ENCODE data around the gene PTPRG. TPM values are rescaled to one million over a fixed set of nuclear protein-coding genes. Genes with fewer than 3 reads are reported as not detected.
A peak's percentile ranks its signal among the peaks of the same experiment; 100 is the strongest.

Gene PTPRG
- total and polyA plus RNA-seq, 2 experiments from 2014 or later, result 24.4 to 131 TPM

- no peaks in the 10 kb centered on the region for H3K9me2 ChIP-seq (ENCODE audit: insufficient read depth)
- H3K4me1 Mint-ChIP-seq, result peaks cover 54% of the 10 kb centered on the region
- H3K4me2 ChIP-seq, result 0 out of 2 replicates have a peak overlapping the region, but pooled peaks have one; percentile 35
- no peak overlapping the region for H3K4me3 ChIP-seq
- peaks cover 42% of the 10 kb centered on the region for H3K4me1 ChIP-seq (ENCODE audit: insufficient read depth)
- no peak overlapping the region for H2AFZ ChIP-seq
- no peak for ATAC-seq
- TF ChIP-seq EZH2phosphoT487 (IDR thresholded peaks at IDR 0.05; ENCODE audit: unreplicated experiment) (no peak), CTCF (conservative IDR thresholded peaks at IDR 0.05; ENCODE audit: low read depth in 2 of 2) (no peak), ETS1 (IDR thresholded peaks at IDR 0.05) (no peak)
- no peaks in the 10 kb centered on the region for H3K36me3 ChIP-seq (ENCODE audit: insufficient read depth)
- no peak overlapping the region for H3K27ac ChIP-seq (ENCODE audit: low read depth)
- H3K4me3 Mint-ChIP-seq, result no peak overlapping the region
- H3K27ac Mint-ChIP-seq, result no peak overlapping the region
- DNase-seq (ENCODE audit: low spot score), result no peak
- H3K27me3 ChIP-seq (ENCODE audit: insufficient read depth), result no peaks in the 10 kb centered on the region
- H3K27me3 Mint-ChIP-seq (ENCODE audit: insufficient read depth, low read depth, poor library complexity), result peaks cover 3% of the 10 kb centered on the region
- H3K79me2 ChIP-seq (replicated peaks; ENCODE audit: insufficient read depth), result peaks cover 96% of the 10 kb centered on the region
- no peaks in the 10 kb centered on the region for H3K9me3 Mint-ChIP-seq
- H3K36me3 Mint-ChIP-seq (ENCODE audit: low read depth), result peaks cover 4% of the 10 kb centered on the region; the same call in 1 of the 3 replicates
- peaks cover 9% of the 10 kb centered on the region for H4K20me1 ChIP-seq (replicated peaks; ENCODE audit: insufficient read depth)
- H3F3A ChIP-seq (replicated peaks; ENCODE audit: low read depth), result no peaks in the 10 kb centered on the region
Measured at GRCh38 chr3:61776390-61776789, 215.0 kb downstream of the PTPRG start.

GRCh38 chr3:61777483-61777882 is 216.1 kb downstream of the PTPRG start:
- Histone ChIP-seq H3K9me2 (ENCODE audit: insufficient read depth) (no peaks in the 10 kb centered on the region), H3F3A (replicated peaks; ENCODE audit: low read depth) (no peaks in the 10 kb centered on the region), H3K27me3 (ENCODE audit: insufficient read depth) (no peaks in the 10 kb centered on the region), H4K20me1 (replicated peaks; ENCODE audit: insufficient read depth) (peaks cover 11% of the 10 kb centered on the region), H3K4me1 (ENCODE audit: insufficient read depth) (peaks cover 38% of the 10 kb centered on the region), H3K27ac (ENCODE audit: low read depth) (no peak overlapping the region), H3K36me3 (ENCODE audit: insufficient read depth) (no peaks in the 10 kb centered on the region), H3K79me2 (replicated peaks; ENCODE audit: insufficient read depth) (peaks cover 96% of the 10 kb centered on the region), H3K4me2 (no peak overlapping the region), H3K4me3 (no peak overlapping the region), H2AFZ (no peak overlapping the region)
- H3K36me3 Mint-ChIP-seq (ENCODE audit: low read depth), result peaks cover 4% of the 10 kb centered on the region; the same call in 1 of the 3 replicates
- peak overlapping the region; percentile 26 for H3K27ac Mint-ChIP-seq
- ATAC-seq, result no peak
- H3K4me1 Mint-ChIP-seq, result peaks cover 54% of the 10 kb centered on the region
- no peak overlapping the region for H3K4me3 Mint-ChIP-seq
- H3K9me3 Mint-ChIP-seq, result no peaks in the 10 kb centered on the region
- no peaks in the 10 kb centered on the region for H3K27me3 Mint-ChIP-seq (ENCODE audit: insufficient read depth, low read depth, poor library complexity)
- DNase-seq (ENCODE audit: low spot score), result no peak
- TF ChIP-seq JUNB (IDR thresholded peaks at IDR 0.05; ENCODE audit: unreplicated experiment), result no peak
- TF ChIP-seq ETS1 (IDR thresholded peaks at IDR 0.05), result no peak
- TF ChIP-seq REST (IDR thresholded peaks at IDR 0.05; ENCODE audit: unreplicated experiment), result no peak
- TF ChIP-seq EZH2 (IDR thresholded peaks at IDR 0.05; ENCODE audit: low read depth, unreplicated experiment), result no peak
- no peak for TF ChIP-seq ZNF462 (CRISPR knock-in tag; IDR thresholded peaks at IDR 0.05)

Measured in GM23338 (cell line).